Neural cell (in vitro differentiated cells): ENCODE data around the gene SMARCA5. TPM values are rescaled to one million over a fixed set of nuclear protein-coding genes. Genes with fewer than 3 reads are reported as not detected.

Source experiments
- H2AFZ ChIP-seq: fragments of 200-600, 300-800 bp; sonication (generic), shearing (Covaris generic); 2 replicates; pipeline ENCODE4 v1.6.0; 2014; ENCODE audit warnings: low read depth, mild to moderate bottlenecking, antibody characterized with exemption, low read length, moderate library complexity
- H3F3A ChIP-seq: fragments of 200-600 bp; shearing (Covaris generic); 2 replicates; pipeline ENCODE4 v1.6.1; 2016; ENCODE audit warnings: mild to moderate bottlenecking, moderate library complexity, mixed read lengths, antibody characterized with exemption, low read length; ENCODE audit not compliant: insufficient read depth, poor library complexity, severe bottlenecking
- H3K27ac ChIP-seq: fragments of 200-600, 300-800 bp; sonication (generic), shearing (Covaris generic); 2 replicates; pipeline ENCODE4 v1.5.1; 2014; ENCODE audit warnings: mild to moderate bottlenecking, low read length, moderate library complexity
- H3K27me3 ChIP-seq: fragments of 300-800, 200-600 bp; sonication (generic), shearing (Covaris generic); 2 replicates; pipeline ENCODE4 v1.6.0; 2014; ENCODE audit warnings: mild to moderate bottlenecking, low read depth, low read length, moderate library complexity; ENCODE audit not compliant: insufficient read depth
- H3K36me3 ChIP-seq: fragments of 300-800, 200-600 bp; sonication (generic), shearing (Covaris generic); 2 replicates; pipeline ENCODE4 v1.5.1; 2014; ENCODE audit warnings: mild to moderate bottlenecking, antibody characterized with exemption, low read length, moderate library complexity; ENCODE audit not compliant: insufficient read depth
- H3K4me2 ChIP-seq: fragments of 300-800, 200-600 bp; sonication (generic), shearing (Covaris generic); 2 replicates; pipeline ENCODE4 v1.6.0; 2014; ENCODE audit warnings: mild to moderate bottlenecking, low read length
- H3K4me3 ChIP-seq: fragments of 300-800, 200-600 bp; sonication (generic), shearing (Covaris generic); 2 replicates; pipeline ENCODE4 v1.5.1; 2014; ENCODE audit warnings: mild to moderate bottlenecking, low read length, moderate library complexity
- H3K79me2 ChIP-seq: fragments of 200-600 bp; shearing (Covaris generic); replicated peaks from 2 replicates; pipeline ENCODE4 v1.6.0; 2014; ENCODE audit warnings: mild to moderate bottlenecking, low read length, moderate library complexity; ENCODE audit not compliant: insufficient read depth
- H3K9ac ChIP-seq: fragments of 300-800, 200-600 bp; sonication (generic), shearing (Covaris generic); 2 replicates; pipeline ENCODE4 v1.6.1; 2016; ENCODE audit warnings: mild to moderate bottlenecking, low read length, mixed read lengths
- H3K9me2 ChIP-seq: fragments of 200-600 bp; shearing (Covaris generic); 2 replicates; pipeline ENCODE4 v1.6.1; 2016; ENCODE audit warnings: mild to moderate bottlenecking, low read length, mixed read lengths; ENCODE audit not compliant: insufficient read depth
- H3K9me3 ChIP-seq: fragments of 200-600, 300-800 bp; sonication (generic), shearing (Covaris generic); 2 replicates; pipeline ENCODE4 v1.6.1; 2016; ENCODE audit warnings: mild to moderate bottlenecking, mixed run types, low read length, moderate library complexity, mixed read lengths
- H4K20me1 ChIP-seq: fragments of 200-600 bp; shearing (Covaris generic); 2 replicates; pipeline ENCODE4 v1.6.1; 2016; ENCODE audit warnings: mild to moderate bottlenecking, mixed run types; ENCODE audit not compliant: insufficient read depth
- EP300 ChIP-seq: fragments of 450-650 bp; conservative IDR thresholded peaks from 2 replicates; pipeline ENCODE4 v1.6.1; 2014; ENCODE audit warnings: antibody characterized with exemption, mild to moderate bottlenecking, moderate library complexity; ENCODE audit not compliant: poor library complexity, severe bottlenecking
- EZH2 ChIP-seq: fragments of 200-600, 300-800 bp; shearing (Covaris generic), sonication (generic); IDR thresholded peaks from 2 replicates; pipeline ENCODE4 v1.6.1; 2014; ENCODE audit warnings: antibody characterized with exemption, low read length, borderline replicate concordance, mild to moderate bottlenecking; ENCODE audit not compliant: insufficient read depth, poor library complexity, severe bottlenecking
- MXI1 ChIP-seq: fragments of 450-650 bp; conservative IDR thresholded peaks from 2 replicates; pipeline ENCODE4 v1.6.1; 2014; ENCODE audit warnings: antibody characterized with exemption, mild to moderate bottlenecking; ENCODE audit not compliant: poor library complexity, severe bottlenecking
- POLR2AphosphoS5 ChIP-seq: IDR thresholded peaks from 2 replicates; pipeline ENCODE4 v1.6.1; 2012
- RAD21 ChIP-seq: fragments of 450-650 bp; conservative IDR thresholded peaks from 2 replicates; pipeline ENCODE4 v1.6.1; 2014; ENCODE audit warnings: antibody characterized with exemption, mild to moderate bottlenecking, moderate library complexity
- SMC3 ChIP-seq: fragments of 450-650 bp; conservative IDR thresholded peaks from 2 replicates; pipeline ENCODE4 v1.6.1; 2014; ENCODE audit warnings: antibody characterized with exemption, mild to moderate bottlenecking, moderate library complexity; ENCODE audit not compliant: poor library complexity
- TAF1 ChIP-seq: IDR thresholded peaks from 2 replicates; pipeline ENCODE4 v1.6.1; 2012; ENCODE audit warnings: low read depth
- polyA plus RNA-seq: library from polyadenylated mRNA; depleted of rRNA; stranded (reverse); fragments of >200 nt; gene quantifications from 2 replicates; pipeline ENCODE4 v1.2.3, GENCODE V29; 2014
- TF ChIP-seq, protein P1 (sequence below): fragments of 450-650 bp; IDR thresholded peaks from 2 replicates; pipeline ENCODE4 v1.5.1; 2014; ENCODE audit warnings: antibody characterized with exemption, mild to moderate bottlenecking, moderate library complexity; ENCODE audit not compliant: poor library complexity, severe bottlenecking
- TF ChIP-seq, protein P2 (sequence below): IDR thresholded peaks from 2 replicates; pipeline ENCODE4 v1.6.1; 2012; ENCODE audit warnings: borderline replicate concordance

The SMARCA5 gene
- polyA plus RNA-seq, 1 donor from 2014 or later = 49.2 TPM

DNA sequence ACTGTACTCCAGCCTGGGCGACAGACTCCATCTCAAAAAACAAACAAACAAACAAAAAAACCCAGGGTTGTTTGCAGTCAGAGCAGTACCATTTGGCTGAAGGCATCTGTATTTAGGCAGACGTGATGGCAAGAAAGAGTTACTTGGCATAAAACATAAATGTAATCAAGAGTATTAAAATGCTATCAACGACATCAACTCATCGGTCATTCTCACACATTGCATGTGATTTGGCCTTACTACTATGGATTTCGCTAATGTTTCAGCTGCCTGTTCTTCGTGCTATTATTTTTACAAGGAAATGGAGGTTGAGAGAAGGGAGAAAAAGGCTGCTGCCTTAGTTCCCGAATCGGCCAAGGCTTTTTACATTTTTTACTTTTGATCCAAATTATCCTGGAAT is 15.5 kb upstream of the SMARCA5 start:
- no peaks in the 10 kb centered on the region for H3K27me3 ChIP-seq
- no peaks in the 10 kb centered on the region for H3K36me3 ChIP-seq
- H3K4me3 ChIP-seq = no peak overlapping the region
- H3K9me2 ChIP-seq = no peaks in the 10 kb centered on the region
- H3K4me2 ChIP-seq = no peak overlapping the region
- TF ChIP-seq TAF1 = no peak
- H3K27ac ChIP-seq = no peak overlapping the region
- no peaks in the 10 kb centered on the region for H3F3A ChIP-seq
- no peaks in the 10 kb centered on the region for H4K20me1 ChIP-seq
- H3K9ac ChIP-seq = no peak overlapping the region
- no peaks in the 10 kb centered on the region for H3K9me3 ChIP-seq
- no peak overlapping the region for H2AFZ ChIP-seq
- no peaks in the 10 kb centered on the region for H3K79me2 ChIP-seq

DNA sequence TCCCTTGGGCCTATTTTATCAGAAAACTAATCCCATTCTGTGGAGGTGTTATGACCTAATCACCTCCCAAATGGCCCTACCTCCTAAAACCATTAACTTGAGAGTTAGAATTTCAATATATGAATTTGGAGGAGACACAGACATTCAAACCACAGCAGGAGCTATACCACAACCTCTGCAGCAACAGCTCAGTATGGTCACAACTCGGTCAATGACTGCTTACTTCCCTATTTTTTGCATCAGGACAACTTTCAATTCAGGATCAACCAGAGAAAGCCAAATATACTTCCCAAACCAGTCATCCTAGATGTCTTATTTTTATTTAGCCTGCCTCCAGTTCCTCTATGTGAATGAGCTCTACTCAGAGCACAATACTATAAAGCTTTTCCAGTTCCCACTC is 11.3 kb upstream of the SMARCA5 start:
- H2AFZ ChIP-seq = no peak overlapping the region
- no peaks in the 10 kb centered on the region for H3K27me3 ChIP-seq
- H3K9ac ChIP-seq = no peak overlapping the region
- no peaks in the 10 kb centered on the region for H3K9me2 ChIP-seq
- H3K79me2 ChIP-seq = no peaks in the 10 kb centered on the region
- H3F3A ChIP-seq = no peaks in the 10 kb centered on the region
- TF ChIP-seq POLR2AphosphoS5 (no peak), RAD21 (no peak), SMC3 (no peak)
- TF ChIP-seq, protein P1, sequence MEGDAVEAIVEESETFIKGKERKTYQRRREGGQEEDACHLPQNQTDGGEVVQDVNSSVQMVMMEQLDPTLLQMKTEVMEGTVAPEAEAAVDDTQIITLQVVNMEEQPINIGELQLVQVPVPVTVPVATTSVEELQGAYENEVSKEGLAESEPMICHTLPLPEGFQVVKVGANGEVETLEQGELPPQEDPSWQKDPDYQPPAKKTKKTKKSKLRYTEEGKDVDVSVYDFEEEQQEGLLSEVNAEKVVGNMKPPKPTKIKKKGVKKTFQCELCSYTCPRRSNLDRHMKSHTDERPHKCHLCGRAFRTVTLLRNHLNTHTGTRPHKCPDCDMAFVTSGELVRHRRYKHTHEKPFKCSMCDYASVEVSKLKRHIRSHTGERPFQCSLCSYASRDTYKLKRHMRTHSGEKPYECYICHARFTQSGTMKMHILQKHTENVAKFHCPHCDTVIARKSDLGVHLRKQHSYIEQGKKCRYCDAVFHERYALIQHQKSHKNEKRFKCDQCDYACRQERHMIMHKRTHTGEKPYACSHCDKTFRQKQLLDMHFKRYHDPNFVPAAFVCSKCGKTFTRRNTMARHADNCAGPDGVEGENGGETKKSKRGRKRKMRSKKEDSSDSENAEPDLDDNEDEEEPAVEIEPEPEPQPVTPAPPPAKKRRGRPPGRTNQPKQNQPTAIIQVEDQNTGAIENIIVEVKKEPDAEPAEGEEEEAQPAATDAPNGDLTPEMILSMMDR = no peak
- H3K4me3 ChIP-seq = no peak overlapping the region
- H4K20me1 ChIP-seq = no peaks in the 10 kb centered on the region
- H3K4me2 ChIP-seq = no peak overlapping the region
- no peak overlapping the region for H3K27ac ChIP-seq
- H3K9me3 ChIP-seq = no peaks in the 10 kb centered on the region
- no peaks in the 10 kb centered on the region for H3K36me3 ChIP-seq

GRCh38 chr4:143506031-143506430 is 7.5 kb upstream of the SMARCA5 start:
- no peak overlapping the region for H3K4me2 ChIP-seq
- no peaks in the 10 kb centered on the region for H3K9me3 ChIP-seq
- no peak overlapping the region for H2AFZ ChIP-seq
- no peak overlapping the region for H3K9ac ChIP-seq
- H3K79me2 ChIP-seq = no peaks in the 10 kb centered on the region
- no peak overlapping the region for H3K27ac ChIP-seq
- H3K27me3 ChIP-seq = no peaks in the 10 kb centered on the region
- no peaks in the 10 kb centered on the region for H3K36me3 ChIP-seq
- H4K20me1 ChIP-seq = no peaks in the 10 kb centered on the region
- no peaks in the 10 kb centered on the region for H3K9me2 ChIP-seq
- H3K4me3 ChIP-seq = no peak overlapping the region
- no peak for TF ChIP-seq EZH2
- TF ChIP-seq, protein P2, sequence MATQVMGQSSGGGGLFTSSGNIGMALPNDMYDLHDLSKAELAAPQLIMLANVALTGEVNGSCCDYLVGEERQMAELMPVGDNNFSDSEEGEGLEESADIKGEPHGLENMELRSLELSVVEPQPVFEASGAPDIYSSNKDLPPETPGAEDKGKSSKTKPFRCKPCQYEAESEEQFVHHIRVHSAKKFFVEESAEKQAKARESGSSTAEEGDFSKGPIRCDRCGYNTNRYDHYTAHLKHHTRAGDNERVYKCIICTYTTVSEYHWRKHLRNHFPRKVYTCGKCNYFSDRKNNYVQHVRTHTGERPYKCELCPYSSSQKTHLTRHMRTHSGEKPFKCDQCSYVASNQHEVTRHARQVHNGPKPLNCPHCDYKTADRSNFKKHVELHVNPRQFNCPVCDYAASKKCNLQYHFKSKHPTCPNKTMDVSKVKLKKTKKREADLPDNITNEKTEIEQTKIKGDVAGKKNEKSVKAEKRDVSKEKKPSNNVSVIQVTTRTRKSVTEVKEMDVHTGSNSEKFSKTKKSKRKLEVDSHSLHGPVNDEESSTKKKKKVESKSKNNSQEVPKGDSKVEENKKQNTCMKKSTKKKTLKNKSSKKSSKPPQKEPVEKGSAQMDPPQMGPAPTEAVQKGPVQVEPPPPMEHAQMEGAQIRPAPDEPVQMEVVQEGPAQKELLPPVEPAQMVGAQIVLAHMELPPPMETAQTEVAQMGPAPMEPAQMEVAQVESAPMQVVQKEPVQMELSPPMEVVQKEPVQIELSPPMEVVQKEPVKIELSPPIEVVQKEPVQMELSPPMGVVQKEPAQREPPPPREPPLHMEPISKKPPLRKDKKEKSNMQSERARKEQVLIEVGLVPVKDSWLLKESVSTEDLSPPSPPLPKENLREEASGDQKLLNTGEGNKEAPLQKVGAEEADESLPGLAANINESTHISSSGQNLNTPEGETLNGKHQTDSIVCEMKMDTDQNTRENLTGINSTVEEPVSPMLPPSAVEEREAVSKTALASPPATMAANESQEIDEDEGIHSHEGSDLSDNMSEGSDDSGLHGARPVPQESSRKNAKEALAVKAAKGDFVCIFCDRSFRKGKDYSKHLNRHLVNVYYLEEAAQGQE = no peak
- TF ChIP-seq MXI1 = no peak
- no peak for TF ChIP-seq RAD21
- TF ChIP-seq SMC3 = no peak
- TF ChIP-seq, protein P1 = no peak
- TF ChIP-seq TAF1 = no peak
- TF ChIP-seq EP300 = no peak
- no peak for TF ChIP-seq POLR2AphosphoS5
- H3F3A ChIP-seq = no peaks in the 10 kb centered on the region
